ENCODE results near the gene ACTR3C.

ACTR3C gene

GRCh38 chr7:150322833-150323681 is at the start of gene ACTR3C, which contains the start of gene LRRC61:
TSS of gene ACTR3C (minus strand) at chr7:150323545. CDS start at chr7:150295296, 28,249 bp downstream.
TSS of gene LRRC61 (plus strand) at chr7:150323355. CDS start at chr7:150336862, 13,507 bp downstream.
- DNase-seq (ENCODE audit: low spot score), result peak; percentile 87
- TF ChIP-seq CTCF (IDR thresholded peaks at IDR 0.05; ENCODE audit: extremely low read depth, missing control alignments), result peak; percentile 12

GRCh38 chr7:150372271-150373048 is 49.1 kb upstream of the ACTR3C start:
- TF ChIP-seq CTCF (IDR thresholded peaks at IDR 0.05; ENCODE audit: extremely low read depth, missing control alignments), result no peak
- DNase-seq (ENCODE audit: low spot score), result no peak

- TF ChIP-seq CTCF (IDR thresholded peaks at IDR 0.05; ENCODE audit: extremely low read depth, missing control alignments), result no peak
- no peak for DNase-seq (ENCODE audit: low spot score)
Observed at GRCh38 chr7:150371996-150372270, 48.6 kb upstream of the ACTR3C start.

- no peak for TF ChIP-seq CTCF (IDR thresholded peaks at IDR 0.05; ENCODE audit: extremely low read depth, missing control alignments)
Observed at GRCh38 chr7:150371131-150371995, 48.0 kb upstream of the ACTR3C start.

GRCh38 chr7:150370612-150371071 is 47.3 kb upstream of the ACTR3C start:
- DNase-seq (ENCODE audit: low spot score), result no peak
- TF ChIP-seq CTCF (IDR thresholded peaks at IDR 0.05; ENCODE audit: extremely low read depth, missing control alignments), result no peak

More at GRCh38 chr7:150371131-150371995, 48.0 kb upstream of the ACTR3C start:
- no peak for DNase-seq (ENCODE audit: low spot score)

- DNase-seq (ENCODE audit: low spot score), result no peak
- TF ChIP-seq CTCF (IDR thresholded peaks at IDR 0.05; ENCODE audit: extremely low read depth, missing control alignments), result no peak
Observed at GRCh38 chr7:150369748-150370501, 46.6 kb upstream of the ACTR3C start.
